Kasumi-1 (cell line): Measurements from ENCODE around the gene MEOX2.

Experiments
- DNase-seq, 2 experiments: peaks; one replicate each; lab custom pipeline; 2025; lab: John Stamatoyannopoulos, UW

The MEOX2 gene

GRCh38 chr7:15681186-15681585, 5.3 kb downstream of the MEOX2 start:
- no peak for DNase-seq

GRCh38 chr7:15680446-15680845, 6.0 kb downstream of the MEOX2 start:
- no peak for DNase-seq

GRCh38 chr7:15679306-15679705, 7.2 kb downstream of the MEOX2 start:
- no peak for DNase-seq

DNA sequence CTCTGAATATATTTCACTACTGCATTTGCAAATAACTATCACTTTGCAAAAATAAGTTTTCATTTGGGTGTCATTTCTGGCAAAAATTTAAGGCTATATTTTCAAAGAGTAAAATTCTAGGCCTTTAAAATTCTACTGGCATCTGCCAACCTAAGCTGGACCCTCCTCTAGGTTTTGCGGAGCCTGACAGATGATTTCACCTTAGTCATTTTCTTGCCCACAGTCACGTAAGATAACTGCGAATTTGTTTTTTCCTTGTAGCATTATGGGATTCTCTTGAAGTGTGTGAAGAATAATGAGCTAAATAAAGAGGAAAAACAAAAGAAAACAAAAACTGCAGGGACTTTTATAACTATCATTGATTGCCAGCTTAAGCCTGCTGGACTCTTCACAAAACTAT, 7.8 kb downstream of the MEOX2 start:
- DNase-seq = no peak

- no peak for DNase-seq
These were observed 11.1 kb downstream of the MEOX2 start for GRCh38 chr7:15675379-15675778.

DNA sequence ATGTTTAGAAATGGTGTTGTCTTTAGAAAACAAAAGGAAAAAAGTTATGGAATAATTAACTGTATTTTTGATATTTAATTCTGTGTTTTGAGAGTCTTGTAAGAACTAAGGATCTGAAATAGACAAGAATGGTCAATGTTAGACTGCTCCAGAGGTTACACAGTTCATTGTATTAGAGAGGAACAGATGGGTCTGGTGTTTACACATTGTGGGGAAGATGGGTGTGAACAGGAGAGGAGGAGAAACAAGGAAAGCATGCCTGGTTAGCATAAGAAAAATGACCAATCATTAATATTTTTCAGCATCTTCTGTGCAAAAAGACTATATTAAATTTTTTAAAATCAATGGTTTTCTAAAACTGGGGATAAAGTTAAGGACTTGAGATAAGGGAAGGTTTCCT, 11.9 kb downstream of the MEOX2 start:
- no peak for DNase-seq

GRCh38 chr7:15669443-15670090, 16.9 kb downstream of the MEOX2 start:
- no peak for DNase-seq

DNA sequence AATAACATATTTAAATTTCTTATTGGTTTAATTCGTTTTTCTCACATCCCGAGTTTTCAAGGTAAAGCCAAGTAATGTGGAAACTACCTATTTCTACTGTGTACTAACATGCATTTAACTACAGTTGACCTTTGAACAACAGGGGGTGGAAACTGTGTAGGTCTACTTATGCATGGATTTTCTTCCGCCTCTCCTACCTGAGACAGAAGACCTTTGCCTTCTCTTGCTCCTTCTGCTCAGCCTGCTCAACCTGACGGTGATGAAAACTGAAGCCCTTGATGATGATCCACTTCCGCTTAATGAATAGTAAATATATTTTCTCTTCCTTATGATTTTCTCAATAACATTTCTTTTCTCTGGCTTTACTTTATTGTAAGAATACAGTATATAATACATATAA, 18.5 kb downstream of the MEOX2 start:
- no peak for DNase-seq

GRCh38 chr7:15662451-15662850, 24.0 kb downstream of the MEOX2 start:
- DNase-seq = no peak

- DNase-seq = no peak
These were observed 28.2 kb downstream of the MEOX2 start for GRCh38 chr7:15658247-15658646.

DNA sequence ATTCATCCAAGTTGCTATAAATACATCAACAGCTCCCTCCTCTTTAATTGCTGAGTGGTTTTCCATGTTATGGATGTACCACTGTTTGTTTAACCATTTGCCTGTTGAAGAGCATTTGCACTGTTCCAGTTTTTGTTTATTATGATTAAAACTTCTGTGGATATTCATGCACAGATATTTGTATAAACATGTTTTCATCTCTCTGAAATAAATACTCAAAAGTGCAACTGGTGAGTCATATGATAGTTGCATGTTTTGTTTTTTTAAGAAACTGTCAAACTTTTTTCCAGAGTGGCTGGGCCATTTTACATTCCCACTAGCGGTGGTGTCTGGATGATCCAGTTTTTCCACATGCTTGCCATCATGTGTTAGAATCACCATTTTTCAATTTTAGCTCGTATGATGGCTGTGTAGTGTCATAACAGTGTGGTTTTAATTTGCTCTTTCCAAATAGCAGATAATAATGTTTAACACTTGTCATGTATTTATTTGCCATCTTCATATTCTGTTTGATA, 33.6 kb downstream of the MEOX2 start:
- DNase-seq = no peak

DNA sequence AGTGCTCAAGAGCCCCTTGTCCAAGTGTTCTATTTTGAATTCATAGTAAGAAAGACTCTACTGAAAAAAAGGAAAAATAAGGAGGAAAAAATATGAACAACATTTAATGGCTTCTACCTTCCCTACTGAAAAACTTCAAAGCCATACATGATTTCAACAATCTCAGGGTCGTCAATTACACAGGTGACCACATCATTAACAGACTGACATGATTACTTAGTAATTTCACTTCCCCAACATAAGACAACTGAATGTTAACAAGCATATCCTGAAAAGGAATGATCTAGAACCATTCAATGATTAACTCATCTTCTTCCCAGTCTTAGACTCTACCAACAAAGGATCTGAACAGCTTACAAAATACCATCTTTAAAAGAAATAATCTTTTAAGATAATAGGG, 34.8 kb downstream of the MEOX2 start:
- DNase-seq = no peak

DNA sequence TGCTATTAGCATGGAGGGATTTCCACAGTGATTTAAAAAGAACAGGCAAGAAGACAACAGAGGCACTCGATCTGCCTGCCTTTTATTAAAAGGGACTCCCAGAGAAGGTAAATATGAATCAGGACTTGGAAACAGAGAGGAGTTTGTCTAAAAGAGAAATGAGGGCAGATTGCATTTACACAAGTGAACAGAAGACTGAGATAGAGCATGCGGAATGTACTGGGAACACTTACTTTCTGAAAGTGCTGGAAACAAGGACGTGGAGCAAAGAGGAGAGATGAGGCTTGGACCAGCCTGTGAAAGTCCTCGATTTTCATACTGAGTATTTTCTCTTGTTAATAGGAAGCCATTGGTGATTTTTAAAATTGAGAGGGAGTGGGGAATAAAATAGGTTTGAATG, 35.7 kb downstream of the MEOX2 start:
- no peak for DNase-seq

DNA sequence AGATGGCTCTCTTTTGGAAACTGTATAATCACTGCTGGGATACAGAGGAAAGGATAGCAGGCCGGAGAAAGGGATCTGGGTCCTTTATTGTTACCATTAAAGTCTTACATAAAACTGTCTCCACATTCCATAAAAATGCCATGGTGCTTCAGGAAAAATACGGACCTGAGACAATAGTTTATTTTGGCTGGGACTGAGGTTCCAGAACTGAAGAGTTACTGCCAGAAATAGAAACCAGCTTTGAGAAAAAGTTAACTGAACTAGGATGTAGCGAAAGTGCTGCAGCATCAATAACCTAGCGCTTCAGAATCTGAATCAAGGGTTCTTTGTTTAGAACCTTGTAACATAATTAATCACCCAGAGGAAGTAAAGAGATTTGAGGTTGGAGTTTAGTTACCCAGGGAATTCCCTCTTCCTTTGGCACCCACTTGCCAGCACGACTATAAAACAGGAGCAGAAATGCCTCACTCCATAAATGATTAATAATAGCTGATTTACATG, 38.0 kb downstream of the MEOX2 start:
- DNase-seq = no peak

- DNase-seq = no peak
These were observed 39.2 kb downstream of the MEOX2 start for GRCh38 chr7:15647309-15647708.

DNA sequence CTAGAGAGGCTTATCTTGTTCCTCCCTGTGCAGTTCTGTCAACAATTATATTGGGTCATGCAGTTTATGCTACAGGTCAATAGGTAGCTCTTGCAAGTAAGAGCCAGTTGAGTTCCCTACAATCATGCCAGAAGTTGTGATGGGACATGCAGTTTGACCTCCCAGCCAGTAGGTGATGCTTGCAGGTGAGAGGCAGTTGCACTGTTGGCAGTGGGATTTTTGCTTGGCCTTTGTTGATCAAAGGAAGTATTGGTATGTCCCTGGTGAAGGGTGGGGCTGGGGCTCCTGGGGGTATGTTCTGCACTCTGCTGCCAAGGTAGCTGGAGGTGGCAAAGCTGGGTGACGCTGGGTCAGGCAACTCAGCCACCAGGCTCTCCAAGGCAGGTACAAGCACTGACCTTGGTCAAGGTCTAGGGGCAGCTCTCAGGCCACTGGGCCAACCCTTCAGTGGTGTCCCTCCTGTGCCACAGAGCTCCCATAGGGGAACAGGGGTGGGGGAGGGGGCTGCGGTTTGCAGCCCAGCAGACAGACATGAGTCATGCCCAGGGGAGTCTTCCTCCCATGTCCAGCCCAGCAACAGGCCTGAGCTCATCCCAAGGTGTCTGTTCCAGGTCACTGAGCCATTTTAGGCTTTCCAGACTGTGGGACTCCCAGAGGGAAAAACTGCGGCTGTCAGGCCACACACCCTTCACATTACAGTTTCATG, 43.3 kb downstream of the MEOX2 start:
- DNase-seq = no peak

GRCh38 chr7:15628876-15629275, 57.6 kb downstream of the MEOX2 start:
- DNase-seq = no peak

GRCh38 chr7:15626041-15626440, 60.4 kb downstream of the MEOX2 start:
- no peak for DNase-seq

DNA sequence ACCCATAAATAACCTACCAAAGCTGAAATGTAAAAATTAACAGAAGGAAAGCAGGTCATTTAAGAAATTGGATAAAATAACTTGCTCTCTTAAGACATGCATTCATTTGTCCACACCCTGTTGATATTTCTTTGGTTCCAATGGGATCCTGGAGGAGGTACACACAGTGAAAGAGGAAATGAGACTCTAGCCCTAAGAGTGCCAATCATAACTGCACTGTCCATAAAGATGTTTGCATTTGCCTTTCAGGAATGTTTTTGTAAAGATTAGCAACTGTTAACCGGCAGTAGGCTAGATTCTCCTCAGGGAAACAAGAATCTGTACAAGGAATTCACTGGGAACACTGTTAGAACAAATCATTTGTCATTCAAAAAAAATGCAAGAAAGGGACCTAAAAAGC, 61.0 kb downstream of the MEOX2 start:
- DNase-seq = no peak

- DNase-seq = no peak
These were observed 65.0 kb downstream of the MEOX2 start for GRCh38 chr7:15621468-15621867.

- no peak for DNase-seq
These were observed 65.8 kb downstream of the MEOX2 start for GRCh38 chr7:15620491-15621185.

DNA sequence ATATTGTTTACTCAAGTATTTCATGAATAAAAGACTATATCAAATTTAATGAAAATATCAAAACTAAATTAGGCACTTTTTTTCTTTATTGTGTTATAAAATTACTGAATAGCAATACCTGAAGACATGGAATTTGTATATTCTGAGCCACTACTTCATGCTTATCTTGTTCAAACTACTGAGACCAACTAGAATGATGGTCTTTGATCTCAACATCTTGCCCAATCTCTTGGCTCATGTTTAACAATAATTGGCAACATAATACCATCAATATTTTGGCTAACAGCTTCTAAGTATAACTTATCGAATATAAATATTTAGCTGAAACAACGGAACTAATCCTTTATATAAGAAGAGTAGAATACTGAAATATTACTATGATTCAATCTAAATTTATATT, 68.2 kb downstream of the MEOX2 start:
- DNase-seq = no peak

DNA sequence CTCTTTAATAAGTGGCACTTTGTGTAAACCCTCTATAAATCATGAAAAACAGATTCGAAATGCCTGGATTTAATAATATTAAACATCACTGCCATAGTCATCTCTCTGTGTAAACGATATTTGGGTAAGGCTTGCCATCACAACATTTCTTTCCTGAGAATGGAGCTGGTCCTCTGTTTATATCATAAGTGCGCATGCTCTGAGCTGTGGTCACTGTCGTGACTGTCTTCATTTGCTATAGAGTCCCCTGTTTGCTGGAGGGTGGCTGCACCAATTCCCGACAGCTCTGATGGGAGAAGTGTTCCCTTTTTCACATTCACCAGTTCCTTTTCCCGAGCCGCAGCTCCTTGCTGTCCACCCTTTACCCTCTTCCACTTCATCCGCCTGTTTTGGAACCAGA, 74.3 kb downstream of the MEOX2 start:
- DNase-seq = no peak
